Measurements from ENCODE around the gene TP53INP2. TPM values are rescaled to one million over a fixed set of nuclear protein-coding genes. Genes with fewer than 3 reads are reported as not detected.

The TP53INP2 gene
- total and polyA plus RNA-seq, 9 of the 15 experiments (the other 6 are each of a cell fraction or from before 2014, with no cell fraction given) = 0.43 to 5.0 (median 1.3) TPM

- no peak for TF ChIP-seq E4F1 (CRISPR knock-in tag; IDR thresholded peaks at IDR 0.05; ENCODE audit: borderline replicate concordance)
- no peak for TF ChIP-seq MEF2D (tag; conservative IDR thresholded peaks at IDR 0.05; ENCODE audit: low read depth)
- TF ChIP-seq CBFA2T3 (IDR thresholded peaks at IDR 0.05) = peak; percentile 98
- TF ChIP-seq RBM17 (IDR thresholded peaks at IDR 0.05; ENCODE audit: borderline replicate concordance, low read depth, low read length) = no peak
- TF ChIP-seq, protein P1, sequence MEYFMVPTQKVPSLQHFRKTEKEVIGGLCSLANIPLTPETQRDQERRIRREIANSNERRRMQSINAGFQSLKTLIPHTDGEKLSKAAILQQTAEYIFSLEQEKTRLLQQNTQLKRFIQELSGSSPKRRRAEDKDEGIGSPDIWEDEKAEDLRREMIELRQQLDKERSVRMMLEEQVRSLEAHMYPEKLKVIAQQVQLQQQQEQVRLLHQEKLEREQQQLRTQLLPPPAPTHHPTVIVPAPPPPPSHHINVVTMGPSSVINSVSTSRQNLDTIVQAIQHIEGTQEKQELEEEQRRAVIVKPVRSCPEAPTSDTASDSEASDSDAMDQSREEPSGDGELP (CRISPR knock-in tag; IDR thresholded peaks at IDR 0.05; ENCODE audit: borderline replicate concordance) = peak; percentile 87
- TF ChIP-seq ARID3B (CRISPR knock-in tag; IDR thresholded peaks at IDR 0.05; ENCODE audit: borderline replicate concordance) = no peak
- TF ChIP-seq ZNF224 (CRISPR knock-in tag; IDR thresholded peaks at IDR 0.05) = no peak
- no peak for TF ChIP-seq PRMT5 (CRISPR knock-in tag; IDR thresholded peaks at IDR 0.05)
- TF ChIP-seq, protein P2, sequence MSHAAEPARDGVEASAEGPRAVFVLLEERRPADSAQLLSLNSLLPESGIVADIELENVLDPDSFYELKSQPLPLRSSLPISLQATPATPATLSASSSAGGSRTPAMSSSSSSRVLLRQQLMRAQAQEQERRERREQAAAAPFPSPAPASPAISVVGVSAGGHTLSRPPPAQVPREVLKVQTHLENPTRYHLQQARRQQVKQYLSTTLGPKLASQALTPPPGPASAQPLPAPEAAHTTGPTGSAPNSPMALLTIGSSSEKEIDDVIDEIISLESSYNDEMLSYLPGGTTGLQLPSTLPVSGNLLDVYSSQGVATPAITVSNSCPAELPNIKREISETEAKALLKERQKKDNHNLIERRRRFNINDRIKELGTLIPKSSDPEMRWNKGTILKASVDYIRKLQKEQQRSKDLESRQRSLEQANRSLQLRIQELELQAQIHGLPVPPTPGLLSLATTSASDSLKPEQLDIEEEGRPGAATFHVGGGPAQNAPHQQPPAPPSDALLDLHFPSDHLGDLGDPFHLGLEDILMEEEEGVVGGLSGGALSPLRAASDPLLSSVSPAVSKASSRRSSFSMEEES (CRISPR knock-in tag; IDR thresholded peaks at IDR 0.05) = peak; percentile 34
- TF ChIP-seq NFE2L1 (tag; IDR thresholded peaks at IDR 0.05; ENCODE audit: borderline replicate concordance, low read depth) = no peak
- TF ChIP-seq ZNF764 (CRISPR knock-in tag; IDR thresholded peaks at IDR 0.05; ENCODE audit: low read depth) = no peak
- no peak for TF ChIP-seq TARDBP (IDR thresholded peaks at IDR 0.05)
- peak; percentile 85; the same call in 1 of the 2 replicates for TF ChIP-seq GATAD2B (IDR thresholded peaks at IDR 0.05; ENCODE audit: borderline replicate concordance)
- TF ChIP-seq DNMT1 (IDR thresholded peaks at IDR 0.05) = 0 out of 2 replicates have a peak, but pooled peaks have one; percentile 20
- TF ChIP-seq, protein P3, sequence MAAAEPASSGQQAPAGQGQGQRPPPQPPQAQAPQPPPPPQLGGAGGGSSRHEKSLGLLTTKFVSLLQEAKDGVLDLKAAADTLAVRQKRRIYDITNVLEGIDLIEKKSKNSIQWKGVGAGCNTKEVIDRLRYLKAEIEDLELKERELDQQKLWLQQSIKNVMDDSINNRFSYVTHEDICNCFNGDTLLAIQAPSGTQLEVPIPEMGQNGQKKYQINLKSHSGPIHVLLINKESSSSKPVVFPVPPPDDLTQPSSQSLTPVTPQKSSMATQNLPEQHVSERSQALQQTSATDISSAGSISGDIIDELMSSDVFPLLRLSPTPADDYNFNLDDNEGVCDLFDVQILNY (CRISPR knock-in tag; IDR thresholded peaks at IDR 0.05) = no peak
- TF ChIP-seq POLR2AphosphoS2 (IDR thresholded peaks at IDR 0.05; ENCODE audit: low read length) = no peak; the same call in 1 of the 2 replicates
- TF ChIP-seq, protein P4, sequence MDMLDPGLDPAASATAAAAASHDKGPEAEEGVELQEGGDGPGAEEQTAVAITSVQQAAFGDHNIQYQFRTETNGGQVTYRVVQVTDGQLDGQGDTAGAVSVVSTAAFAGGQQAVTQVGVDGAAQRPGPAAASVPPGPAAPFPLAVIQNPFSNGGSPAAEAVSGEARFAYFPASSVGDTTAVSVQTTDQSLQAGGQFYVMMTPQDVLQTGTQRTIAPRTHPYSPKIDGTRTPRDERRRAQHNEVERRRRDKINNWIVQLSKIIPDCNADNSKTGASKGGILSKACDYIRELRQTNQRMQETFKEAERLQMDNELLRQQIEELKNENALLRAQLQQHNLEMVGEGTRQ (CRISPR knock-in tag; IDR thresholded peaks at IDR 0.05) = peak; percentile 72
- peak; percentile 62 for TF ChIP-seq HDAC3 (IDR thresholded peaks at IDR 0.05; ENCODE audit: borderline replicate concordance, partially characterized antibody)
- TF ChIP-seq ZNF354B (CRISPR knock-in tag; IDR thresholded peaks at IDR 0.05) = no peak
- TF ChIP-seq SREBF1 (IDR thresholded peaks at IDR 0.05; ENCODE audit: borderline replicate concordance, low read depth, low read length) = no peak
Measured at GRCh38 chr20:34713194-34713943, 9.2 kb downstream of the TP53INP2 start (continued).
